GM12878 (cell line): ENCODE measurements around the gene GLG1. TPM values are rescaled to one million over a fixed set of nuclear protein-coding genes. Genes with fewer than 3 reads are reported as not detected.

Experiments
- ATAC-seq: fragments of 200-7000 bp; cut with Tn5 transposase; 3 replicates; pipeline ENCODE4 v1.9.1; 2020; ENCODE audit warnings: mild to moderate bottlenecking, moderate library complexity
- BruUV-seq: library from RNA; stranded (reverse); fragments of 400-500 nt; replicated peaks from 2 replicates; lab custom pipeline; 2021; lab: Mats Ljungman, UMichigan
- CTCF ChIA-PET: fragments of 300-600 bp; sonication (Branson Sonifier 250); formaldehyde crosslinking; extraction: SDS; loops from one replicate; lab custom pipeline; 2021; ENCODE audit warnings: inconsistent platforms; lab: Yijun Ruan, JAX
- POLR2A ChIA-PET: fragments of 350-600 bp; formaldehyde crosslinking; extraction: SDS; loops from one replicate; lab custom pipeline; 2021; ENCODE audit warnings: inconsistent platforms; lab: Charles Lee
- RAD21 ChIA-PET: fragments of 300-600 bp; sonication (Branson Sonifier 250); formaldehyde crosslinking; loops from one replicate; lab custom pipeline; 2023; ENCODE audit warnings: antibody characterized with exemption; ENCODE audit not compliant: unreplicated experiment; lab: Charles Lee
- SMC1A ChIA-PET: fragments of 300-600 bp; sonication (Branson Sonifier 250); formaldehyde crosslinking; loops from one replicate; lab custom pipeline; 2023; ENCODE audit not compliant: unreplicated experiment, uncharacterized antibody; lab: Charles Lee
- DNase-seq: peaks from one replicate; pipeline ENCODE4 v3.0.0-alpha.2; 2011; ENCODE audit warnings: low read depth, low spot score
- FAIRE-seq: peaks from 3 replicates; lab custom pipeline; 2011; peaks lifted over from hg19 to GRCh38; lab: Jason Lieb, UNC
- H2AFZ ChIP-seq: 2 replicates; pipeline ENCODE4 v1.6.0; 2011; ENCODE audit warnings: low read depth, low read length, control low read depth; ENCODE audit not compliant: control insufficient read depth
- H3K27ac ChIP-seq: 2 replicates; pipeline ENCODE4 v1.5.1; 2011; ENCODE audit warnings: control low read depth; ENCODE audit not compliant: control insufficient read depth, insufficient read depth
- H3K27me3 ChIP-seq, 2 experiments: replicated peaks in 1 of 2; 2 replicates each; pipeline versions ENCODE4 v1.6.0 to v1.6.1; 2011; ENCODE audit warnings: low read length in 1 of 2; ENCODE audit not compliant: control insufficient read depth in 2 of 2, insufficient read depth in 2 of 2
- H3K36me3 ChIP-seq, 2 experiments: 2 replicates each; pipeline ENCODE4 v1.5.1; 2011; ENCODE audit warnings: low read length in 1 of 2; ENCODE audit not compliant: control insufficient read depth in 2 of 2, insufficient read depth in 2 of 2
- H3K4me1 ChIP-seq: 2 replicates; pipeline ENCODE4 v1.6.1; 2011; ENCODE audit warnings: mild to moderate bottlenecking, low read length, moderate library complexity, mixed read lengths; ENCODE audit not compliant: control insufficient read depth, insufficient read depth
- H3K4me2 ChIP-seq: 2 replicates; pipeline ENCODE4 v1.6.0; 2011; ENCODE audit warnings: control low read depth; ENCODE audit not compliant: control insufficient read depth, insufficient read depth
- H3K4me3 ChIP-seq: fragments of 200-600 bp; sonication (generic); 2 replicates; pipeline ENCODE4 v1.5.1; 2016
- H3K79me2 ChIP-seq: 2 replicates; pipeline ENCODE4 v1.6.0; 2011; ENCODE audit warnings: low read length; ENCODE audit not compliant: control insufficient read depth, insufficient read depth
- H3K9ac ChIP-seq: 2 replicates; pipeline ENCODE4 v1.8.0; 2011; ENCODE audit warnings: low read length, control low read depth, mixed read lengths; ENCODE audit not compliant: control insufficient read depth, insufficient read depth
- H3K9me3 ChIP-seq: replicated peaks from 3 replicates; pipeline ENCODE4 v1.5.1; 2011; ENCODE audit warnings: mild to moderate bottlenecking, low read length; ENCODE audit not compliant: control insufficient read depth, insufficient read depth
- H4K20me1 ChIP-seq: 2 replicates; pipeline ENCODE4 v1.6.0; 2011; ENCODE audit not compliant: control insufficient read depth, insufficient read depth
- BACH1 ChIP-seq: fragments of 450-650 bp; IDR thresholded peaks from 2 replicates; pipeline ENCODE4 v1.6.1; 2017; ENCODE audit warnings: mild to moderate bottlenecking, borderline replicate concordance
- CBX3 ChIP-seq: fragments of 200-600 bp; sonication (generic); IDR thresholded peaks from 2 replicates; pipeline ENCODE4 v1.6.1; 2016; ENCODE audit warnings: low read depth, borderline replicate concordance
- CEBPB ChIP-seq, 2 experiments: fragments of 150-350 bp in 1 of 2; IDR thresholded peaks; 2 replicates each; pipeline ENCODE4 v1.6.1; 2012 to 2014; ENCODE audit warnings: low read depth in 2 of 2, low read length in 2 of 2, borderline replicate concordance in 1 of 2, inconsistent platforms in 1 of 2
- DPF2 ChIP-seq: fragments of 450-650 bp; IDR thresholded peaks from 2 replicates; pipeline ENCODE4 v1.6.1; 2017; ENCODE audit warnings: mild to moderate bottlenecking
- IKZF1 ChIP-seq: fragments of 450-650 bp; conservative IDR thresholded peaks from 2 replicates; pipeline ENCODE4 v1.6.1; 2017; ENCODE audit warnings: antibody characterized with exemption, mild to moderate bottlenecking
- IRF4 ChIP-seq: IDR thresholded peaks from 2 replicates; pipeline ENCODE4 v1.6.1; 2011; ENCODE audit warnings: low read depth, low read length
- IRF5 ChIP-seq: fragments of 450-650 bp; IDR thresholded peaks from 2 replicates; pipeline ENCODE4 v1.6.1; 2017; ENCODE audit warnings: borderline replicate concordance
- POLR2AphosphoS2 ChIP-seq: IDR thresholded peaks from 2 replicates; pipeline ENCODE4 v1.6.1; 2011; ENCODE audit warnings: low read depth, mild to moderate bottlenecking, low read length, improper control_type of control experiment, moderate library complexity
- RAD21 ChIP-seq: IDR thresholded peaks from 2 replicates; pipeline ENCODE4 v1.6.1; 2011; ENCODE audit warnings: mild to moderate bottlenecking, low read depth, low read length, moderate library complexity; ENCODE audit not compliant: insufficient read depth
- RUNX3 ChIP-seq: IDR thresholded peaks from 2 replicates; pipeline ENCODE4 v1.6.1; 2012; ENCODE audit warnings: low read length, inconsistent platforms
- SMARCA5 ChIP-seq: fragments of 450-650 bp; IDR thresholded peaks from 2 replicates; pipeline ENCODE4 v1.6.1; 2017; ENCODE audit warnings: mild to moderate bottlenecking
- TCF7 ChIP-seq: IDR thresholded peaks from 2 replicates; pipeline ENCODE4 v1.6.1; 2014; ENCODE audit warnings: antibody characterized with exemption, borderline replicate concordance
- USF2 ChIP-seq: IDR thresholded peaks from 2 replicates; pipeline ENCODE4 v1.6.1; 2011; ENCODE audit warnings: low read depth, low read length, improper control_type of control experiment, borderline replicate concordance
- YBX1 ChIP-seq: fragments of 450-650 bp; IDR thresholded peaks from 2 replicates; pipeline ENCODE4 v1.6.1; 2016; ENCODE audit warnings: antibody characterized with exemption
- WGBS: methylation state at CpG from one replicate; pipeline ENCODE4 v1.1.6; 2016; ENCODE audit warnings: low lambda C conversion rate; ENCODE audit not compliant: insufficient replicate concordance, insufficient coverage; ENCODE audit errors: missing lambda C conversion rate; 5-methylcytosine and 5-hydroxymethylcytosine counted together
- in situ Hi-C: fragments of 300-500 bp; cut with MboI; formaldehyde crosslinking; loops from 9 replicates; pipeline ENCODE4 v1.14.3; 2018; ENCODE audit warnings: mixed read lengths
- intact Hi-C: fragments of 100-400 bp; cut with micrococcal nuclease; formaldehyde crosslinking; loops from one replicate; pipeline ENCODE4 v1.14.2; 2022; ENCODE audit not compliant: unreplicated experiment
- polyA plus RNA-seq, 11 experiments: library from polyadenylated mRNA; depleted of rRNA in 4 of 11; unstranded in 6 of 11; stranded (reverse) in 5 of 11; fragments of >200 nt; fragmentation: Nextera tagmentation in 4 of 11; fragmentation: Illumina TruSeq in 1 of 11; extraction: Ambion mirVana in 4 of 11; extraction: Trizol in 1 of 11; gene quantifications; 1 replicate in 1 of 11; 2 replicates in 10 of 11; pipeline versions ENCODE4 v1.2.1 to v1.2.3, GENCODE V29; 2011 to 2016; ENCODE audit warnings: inconsistent platforms in 2 of 11, missing spikeins in 2 of 11, low read depth in 1 of 11
- total RNA-seq, 4 experiments: library from RNA; depleted of rRNA in 3 of 4; stranded (reverse); fragments of >200 nt in 3 of 4; fragmentation: Illumina TruSeq in 1 of 4; extraction: Trizol in 1 of 4; gene quantifications; 2 replicates each; pipeline versions ENCODE4 v1.2.1 to v1.2.3, GENCODE V29; 2013 to 2021
- TF ChIP-seq, protein P1 (sequence below): fragments of 450-650 bp; IDR thresholded peaks from 2 replicates; pipeline ENCODE4 v1.6.1; 2017; ENCODE audit warnings: mild to moderate bottlenecking, moderate library complexity

The GLG1 gene
- total and polyA plus RNA-seq, 10 of the 15 experiments (the other 5 are each of a cell fraction or from before 2014, with no cell fraction given): 7.6 to 49.4 (median 28.2) TPM

DNA sequence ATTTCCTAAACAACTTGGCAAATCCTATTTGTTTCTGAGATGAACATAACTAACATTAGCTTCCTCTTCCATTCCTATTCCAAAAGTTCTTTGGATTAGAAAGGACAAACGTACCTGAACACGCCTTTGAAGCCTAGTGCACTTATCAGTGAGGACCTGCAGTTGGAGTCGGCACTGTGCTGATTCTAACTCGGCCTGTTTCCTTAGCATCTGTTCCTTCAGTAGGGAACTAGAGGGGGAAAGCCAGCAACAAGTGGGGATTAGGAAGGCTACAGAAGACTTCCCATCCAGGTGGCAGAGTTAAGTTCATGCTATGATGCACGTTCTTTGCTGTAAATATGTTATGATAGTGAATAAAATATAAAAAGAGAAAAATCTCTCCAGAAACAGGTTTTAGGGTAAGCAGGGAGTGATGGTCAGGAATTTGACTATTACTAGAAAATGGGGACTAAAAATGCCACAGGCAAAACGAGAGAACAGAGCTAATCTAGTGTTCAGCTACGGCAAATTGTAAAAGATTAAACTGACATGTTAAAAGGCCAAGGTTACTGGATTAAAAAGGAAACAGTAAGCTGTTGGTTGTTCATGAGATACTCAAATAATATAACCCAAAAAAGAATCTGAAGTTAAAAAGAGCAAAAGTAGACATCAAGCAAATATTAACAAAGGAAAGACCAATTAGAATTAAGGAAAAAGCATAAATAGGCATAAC lies 31.0 kb upstream of the GLG1 start:
- CTCF ChIA-PET: interaction anchor here (0.6 to 2.6 kb wide), 4 partner anchors 12 to 217 kb away, joined by 3 to 17 read pairs (median 4); no protein-coding TSS in a partner anchor
- SMC1A ChIA-PET: interaction anchor here (0.7 to 1.4 kb wide), 2 partner anchors 10 to 12 kb away, joined by 3 to 4 read pairs; no protein-coding TSS in a partner anchor
- Histone ChIP-seq H3K9ac (no peak overlapping the region), H2AFZ (no peak overlapping the region), H3K36me3 (peaks cover 3 to 35% of the 10 kb centered on the region in 2 experiments), H3K4me2 (no peak overlapping the region), H3K79me2 (no peaks in the 10 kb centered on the region), H3K27ac (no peak overlapping the region), H3K27me3 (no peaks in the 10 kb centered on the region), H3K4me1 (no peaks in the 10 kb centered on the region), H3K4me3 (no peak overlapping the region), H4K20me1 (no peaks in the 10 kb centered on the region), H3K9me3 (no peaks in the 10 kb centered on the region)
- POLR2A ChIA-PET: no interaction called here
- ATAC-seq (no peak), FAIRE-seq (no peak), DNase-seq (no peak)
- RAD21 ChIA-PET: interaction anchor here (0.7 to 0.9 kb wide), 2 partner anchors 15 to 32 kb away, joined by 3 to 4 read pairs; partner anchors contain the start of gene GLG1
- in situ Hi-C loops (no loop called here), intact Hi-C loops (no loop called here)
- no TSS peak for BruUV-seq
- WGBS: 91% methylated on average over 7 of the region's 7 CpGs
- TF ChIP-seq RUNX3 (no peak), IRF4 (no peak), USF2 (no peak), POLR2AphosphoS2 (no peak), YBX1 (no peak), SMARCA5 (no peak), BACH1 (no peak), DPF2 (no peak), CBX3 (no peak), CEBPB (IDR thresholded peaks at IDR 0.05; ENCODE audit: borderline replicate concordance in 1 of 2, low read depth in 2 of 2, low read length in 2 of 2) (no peak), TCF7 (no peak), RAD21 (no peak), IKZF1 (no peak), IRF5 (no peak)
- TF ChIP-seq, protein P1, sequence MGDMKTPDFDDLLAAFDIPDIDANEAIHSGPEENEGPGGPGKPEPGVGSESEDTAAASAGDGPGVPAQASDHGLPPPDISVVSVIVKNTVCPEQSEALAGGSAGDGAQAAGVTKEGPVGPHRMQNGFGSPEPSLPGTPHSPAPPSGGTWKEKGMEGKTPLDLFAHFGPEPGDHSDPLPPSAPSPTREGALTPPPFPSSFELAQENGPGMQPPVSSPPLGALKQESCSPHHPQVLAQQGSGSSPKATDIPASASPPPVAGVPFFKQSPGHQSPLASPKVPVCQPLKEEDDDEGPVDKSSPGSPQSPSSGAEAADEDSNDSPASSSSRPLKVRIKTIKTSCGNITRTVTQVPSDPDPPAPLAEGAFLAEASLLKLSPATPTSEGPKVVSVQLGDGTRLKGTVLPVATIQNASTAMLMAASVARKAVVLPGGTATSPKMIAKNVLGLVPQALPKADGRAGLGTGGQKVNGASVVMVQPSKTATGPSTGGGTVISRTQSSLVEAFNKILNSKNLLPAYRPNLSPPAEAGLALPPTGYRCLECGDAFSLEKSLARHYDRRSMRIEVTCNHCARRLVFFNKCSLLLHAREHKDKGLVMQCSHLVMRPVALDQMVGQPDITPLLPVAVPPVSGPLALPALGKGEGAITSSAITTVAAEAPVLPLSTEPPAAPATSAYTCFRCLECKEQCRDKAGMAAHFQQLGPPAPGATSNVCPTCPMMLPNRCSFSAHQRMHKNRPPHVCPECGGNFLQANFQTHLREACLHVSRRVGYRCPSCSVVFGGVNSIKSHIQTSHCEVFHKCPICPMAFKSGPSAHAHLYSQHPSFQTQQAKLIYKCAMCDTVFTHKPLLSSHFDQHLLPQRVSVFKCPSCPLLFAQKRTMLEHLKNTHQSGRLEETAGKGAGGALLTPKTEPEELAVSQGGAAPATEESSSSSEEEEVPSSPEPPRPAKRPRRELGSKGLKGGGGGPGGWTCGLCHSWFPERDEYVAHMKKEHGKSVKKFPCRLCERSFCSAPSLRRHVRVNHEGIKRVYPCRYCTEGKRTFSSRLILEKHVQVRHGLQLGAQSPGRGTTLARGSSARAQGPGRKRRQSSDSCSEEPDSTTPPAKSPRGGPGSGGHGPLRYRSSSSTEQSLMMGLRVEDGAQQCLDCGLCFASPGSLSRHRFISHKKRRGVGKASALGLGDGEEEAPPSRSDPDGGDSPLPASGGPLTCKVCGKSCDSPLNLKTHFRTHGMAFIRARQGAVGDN: no peak
